GM12872 (cell line): ENCODE data around the gene HMCES.

Experiments
- TF ChIP-seq, protein P1 (sequence below): IDR thresholded peaks from 3 replicates; pipeline ENCODE4 v1.5.1; 2011; ENCODE audit warnings: low read depth, mild to moderate bottlenecking, low read length, moderate library complexity; ENCODE audit not compliant: insufficient read depth

Gene HMCES

DNA sequence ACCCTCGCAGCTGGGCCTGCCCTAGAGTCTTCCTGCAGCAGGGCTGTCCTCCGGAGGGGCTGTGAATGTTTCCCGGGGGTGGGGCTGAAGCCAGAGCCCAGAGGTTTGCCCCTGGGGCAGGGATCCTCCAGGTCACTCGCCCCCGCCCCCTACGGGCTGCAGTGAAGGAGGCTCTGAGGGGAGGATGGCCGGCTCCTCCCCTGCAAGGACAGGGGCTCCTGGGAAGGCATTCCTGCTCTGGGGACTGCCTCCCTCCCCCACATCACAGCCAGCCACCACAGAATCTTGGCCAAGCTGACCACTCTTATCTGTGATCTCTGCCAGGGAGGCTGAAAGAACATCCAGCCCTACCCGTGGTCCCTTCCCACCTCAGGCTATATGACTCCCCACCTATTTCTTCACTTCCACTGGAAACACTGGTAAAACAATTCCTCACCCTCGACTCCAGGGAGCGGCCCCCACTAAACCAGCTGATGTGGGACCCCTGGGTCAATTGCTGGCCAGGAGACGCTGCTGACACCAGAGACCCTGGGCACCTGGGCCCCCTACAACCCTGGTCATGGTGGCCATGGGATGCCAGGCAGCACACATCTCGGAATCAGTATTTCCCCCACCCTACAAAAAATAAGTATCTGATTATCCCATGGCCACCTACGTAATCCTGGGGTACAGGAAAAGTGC, 66.0 kb downstream of the HMCES start:
- TF ChIP-seq, protein P1, sequence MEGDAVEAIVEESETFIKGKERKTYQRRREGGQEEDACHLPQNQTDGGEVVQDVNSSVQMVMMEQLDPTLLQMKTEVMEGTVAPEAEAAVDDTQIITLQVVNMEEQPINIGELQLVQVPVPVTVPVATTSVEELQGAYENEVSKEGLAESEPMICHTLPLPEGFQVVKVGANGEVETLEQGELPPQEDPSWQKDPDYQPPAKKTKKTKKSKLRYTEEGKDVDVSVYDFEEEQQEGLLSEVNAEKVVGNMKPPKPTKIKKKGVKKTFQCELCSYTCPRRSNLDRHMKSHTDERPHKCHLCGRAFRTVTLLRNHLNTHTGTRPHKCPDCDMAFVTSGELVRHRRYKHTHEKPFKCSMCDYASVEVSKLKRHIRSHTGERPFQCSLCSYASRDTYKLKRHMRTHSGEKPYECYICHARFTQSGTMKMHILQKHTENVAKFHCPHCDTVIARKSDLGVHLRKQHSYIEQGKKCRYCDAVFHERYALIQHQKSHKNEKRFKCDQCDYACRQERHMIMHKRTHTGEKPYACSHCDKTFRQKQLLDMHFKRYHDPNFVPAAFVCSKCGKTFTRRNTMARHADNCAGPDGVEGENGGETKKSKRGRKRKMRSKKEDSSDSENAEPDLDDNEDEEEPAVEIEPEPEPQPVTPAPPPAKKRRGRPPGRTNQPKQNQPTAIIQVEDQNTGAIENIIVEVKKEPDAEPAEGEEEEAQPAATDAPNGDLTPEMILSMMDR: no peak

DNA sequence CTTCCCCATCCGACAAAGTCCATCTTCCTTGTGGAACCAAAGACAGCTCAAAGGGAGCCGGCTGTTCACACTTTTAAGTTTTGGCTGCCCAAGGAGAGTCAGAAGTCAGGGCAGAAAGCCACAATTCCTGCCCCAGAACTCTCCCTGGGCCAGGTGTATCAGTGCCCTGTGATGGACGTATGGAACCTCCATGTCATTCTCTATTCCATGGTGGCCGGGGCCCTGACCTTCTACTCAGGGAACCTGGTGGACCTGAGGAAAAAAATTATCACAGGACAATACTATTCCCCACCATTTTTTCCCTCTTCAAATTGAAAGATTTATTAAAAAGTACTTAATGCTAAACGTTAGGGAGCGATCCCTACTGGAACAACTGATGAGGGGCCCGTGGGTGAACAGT, 66.6 kb downstream of the HMCES start:
- TF ChIP-seq, protein P1: no peak

DNA sequence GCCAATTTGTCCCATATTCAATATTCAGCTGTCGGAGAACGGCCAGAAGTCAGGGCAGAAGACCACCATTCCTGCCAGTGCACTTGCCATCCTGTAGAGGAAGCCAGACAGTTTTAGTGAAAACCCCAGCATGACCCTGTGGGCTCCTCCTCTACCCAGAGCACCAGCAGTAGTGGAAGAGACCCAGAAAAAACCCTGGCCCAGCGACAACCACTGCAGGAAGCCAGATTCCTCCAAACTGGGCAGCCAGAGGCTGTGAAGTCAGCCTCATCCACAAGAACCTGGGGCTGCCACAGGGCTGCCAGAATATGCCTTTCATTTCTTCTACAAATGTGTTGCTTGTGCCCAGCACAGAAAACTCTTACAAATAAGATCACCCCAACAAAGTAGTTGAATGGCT, 67.3 kb downstream of the HMCES start:
- TF ChIP-seq, protein P1: no peak

DNA sequence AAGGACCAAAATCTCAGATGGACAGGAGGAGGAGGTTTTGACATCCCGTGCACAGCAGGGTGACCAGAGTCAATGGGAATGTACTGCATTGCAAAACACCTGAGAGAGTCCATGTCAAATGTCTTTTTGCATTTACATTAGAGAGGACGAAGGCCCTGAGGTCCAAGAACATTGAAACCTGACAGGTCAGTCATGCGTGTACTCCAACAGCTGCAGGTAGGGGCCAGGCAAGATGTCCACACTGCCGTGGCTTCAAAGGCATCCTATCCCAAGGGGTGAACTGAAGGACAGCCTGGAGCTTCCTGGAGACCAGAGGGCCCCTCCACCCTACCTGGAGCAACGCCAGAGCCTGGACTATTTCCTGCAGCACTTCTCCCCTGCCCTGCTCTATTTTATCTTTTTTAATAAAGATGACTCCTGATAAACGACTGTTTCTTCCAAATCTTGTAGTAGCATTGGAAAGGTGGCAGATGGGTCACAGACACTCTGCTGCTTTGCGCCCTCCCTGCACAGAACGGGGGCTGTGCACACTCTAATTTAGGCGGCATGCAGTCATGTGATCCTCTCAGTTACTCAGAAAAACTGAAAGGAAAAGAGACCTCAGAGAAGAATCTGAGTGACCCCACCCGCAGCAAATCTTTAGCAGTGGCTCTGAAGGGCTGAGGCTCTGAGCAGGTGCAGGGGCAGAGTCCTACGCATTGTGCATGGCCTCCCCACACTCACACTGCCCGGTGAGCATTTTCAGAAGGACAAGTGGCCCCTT, 68.2 kb downstream of the HMCES start:
- TF ChIP-seq, protein P1: no peak

DNA sequence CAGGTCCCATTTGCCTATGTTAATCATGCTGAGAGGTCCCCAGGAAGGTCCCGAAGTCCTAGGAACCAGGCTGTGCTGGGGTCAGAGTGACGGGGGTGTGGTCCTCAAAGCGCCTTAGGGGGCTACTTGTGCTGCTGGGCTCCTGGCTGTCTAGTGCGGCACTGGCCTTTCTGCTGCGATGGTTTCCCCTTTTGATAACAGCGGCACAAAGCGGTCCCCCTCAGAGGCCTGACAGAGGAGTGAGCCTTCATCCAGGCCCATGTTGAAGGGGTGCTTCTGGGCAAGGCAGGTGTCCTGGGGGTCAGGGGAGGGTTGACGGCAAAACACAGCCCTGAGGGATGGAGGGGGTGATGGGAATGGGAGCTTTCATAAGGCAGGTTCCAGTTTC, 68.8 kb downstream of the HMCES start:
- TF ChIP-seq, protein P1: no peak

DNA sequence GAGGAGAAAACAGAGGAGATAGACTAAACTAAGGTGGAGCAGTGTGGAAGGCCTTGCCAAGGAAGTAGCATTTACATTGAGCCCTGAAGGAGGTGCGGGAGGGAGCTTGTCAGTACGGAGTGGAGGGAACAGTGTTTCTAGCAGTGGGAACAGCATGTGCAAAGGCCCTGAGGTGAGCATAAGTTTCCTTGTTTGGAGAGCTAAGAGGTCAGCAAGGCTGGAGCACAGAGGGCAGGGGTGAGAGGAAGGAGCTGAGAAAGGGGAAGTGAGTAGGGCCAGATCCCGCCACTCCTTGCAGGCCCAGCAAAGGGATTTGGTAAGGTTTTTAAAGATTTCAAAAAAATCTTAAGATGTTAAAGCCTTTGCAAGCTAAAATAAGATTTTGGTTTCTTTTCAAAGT, 70.1 kb downstream of the HMCES start:
- TF ChIP-seq, protein P1: no peak

DNA sequence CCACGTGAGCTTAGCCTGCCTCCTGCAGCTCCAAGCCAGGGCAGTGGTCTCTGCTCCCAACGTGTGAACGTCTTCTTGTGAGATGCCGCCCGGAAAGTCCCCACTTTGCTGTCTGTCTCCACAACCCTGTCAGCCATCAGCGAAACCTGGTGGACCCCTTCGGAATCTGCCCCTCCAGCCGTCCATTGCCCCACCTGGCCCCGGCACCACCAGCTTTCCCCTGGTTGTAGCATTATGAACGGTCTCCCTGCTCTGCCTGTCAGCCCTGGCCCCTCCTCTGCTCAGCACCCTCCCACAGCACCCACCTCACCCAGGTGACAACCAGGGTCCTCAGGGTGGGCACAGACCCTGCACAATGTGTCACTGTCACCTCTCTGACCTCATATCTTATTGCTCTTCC, 71.1 kb downstream of the HMCES start:
- TF ChIP-seq, protein P1: no peak
